Thoracic aorta (tissue), 2 donors: ENCODE data around the gene SLC9A3. TPM values are rescaled to one million over a fixed set of nuclear protein-coding genes. Genes with fewer than 3 reads are reported as not detected.
"Not testable (repeated sequence)": the region's sequence is repeated elsewhere in the genome, so short reads cannot be mapped to it uniquely, and the experiment has no call there.

Experiments used
- ATAC-seq: fragments of 150-250 bp; one replicate; pipeline ENCODE4 v1.8.0; 2017; ENCODE audit warnings: low read depth; ENCODE audit not compliant: insufficient number of reproducible peaks, low FRiP score
- DNase-seq: peaks from one replicate; pipeline ENCODE4 v3.0.0-alpha.2; 2020; ENCODE audit warnings: low spot score
- H3K27ac ChIP-seq, 2 donors: fragments of 200-600 bp; sonication (generic); 1 replicate in 1 of 2; 2 replicates in 1 of 2; pipeline ENCODE4 v1.5.1; 2016; ENCODE audit warnings: mild to moderate bottlenecking in 2 of 2, moderate library complexity in 2 of 2
- H3K27me3 ChIP-seq: fragments of 200-600 bp; sonication (generic); replicated peaks from 2 replicates; pipeline ENCODE4 v1.6.0; 2016; ENCODE audit warnings: mild to moderate bottlenecking; ENCODE audit not compliant: insufficient read depth
- H3K36me3 ChIP-seq: fragments of 200-600 bp; sonication (generic); one replicate; pipeline ENCODE4 v1.5.1; 2016
- H3K4me1 ChIP-seq, 2 donors: fragments of 200-600 bp; sonication (generic); 1 replicate in 1 of 2; 2 replicates in 1 of 2; pipeline versions ENCODE4 v1.5.1 to v1.6.0; 2016; ENCODE audit warnings: low read depth in 2 of 2, mild to moderate bottlenecking in 1 of 2; ENCODE audit not compliant: control insufficient read depth in 1 of 2
- H3K4me3 ChIP-seq: fragments of 200-600 bp; sonication (generic); 2 replicates; pipeline ENCODE4 v1.5.1; 2016; ENCODE audit warnings: mild to moderate bottlenecking
- H3K9me3 ChIP-seq: fragments of 200-600 bp; sonication (generic); 2 replicates; pipeline ENCODE4 v1.5.1; 2016
- total RNA-seq, 2 donors: library from RNA; depleted of rRNA; stranded (reverse); fragments of >200 nt; gene quantifications; one replicate each; pipeline versions ENCODE4 v1.1.0 to v1.2.3, GENCODE V29; 2016
- TF ChIP-seq, protein P1 (sequence below): fragments of 200-600 bp; sonication (generic); IDR thresholded peaks from one replicate; pipeline ENCODE4 v1.5.1; 2019; ENCODE audit warnings: antibody characterized with exemption

SLC9A3 gene
- total RNA-seq, 2 donors from 2014 or later, result 1.6 to 1.8 TPM

DNA sequence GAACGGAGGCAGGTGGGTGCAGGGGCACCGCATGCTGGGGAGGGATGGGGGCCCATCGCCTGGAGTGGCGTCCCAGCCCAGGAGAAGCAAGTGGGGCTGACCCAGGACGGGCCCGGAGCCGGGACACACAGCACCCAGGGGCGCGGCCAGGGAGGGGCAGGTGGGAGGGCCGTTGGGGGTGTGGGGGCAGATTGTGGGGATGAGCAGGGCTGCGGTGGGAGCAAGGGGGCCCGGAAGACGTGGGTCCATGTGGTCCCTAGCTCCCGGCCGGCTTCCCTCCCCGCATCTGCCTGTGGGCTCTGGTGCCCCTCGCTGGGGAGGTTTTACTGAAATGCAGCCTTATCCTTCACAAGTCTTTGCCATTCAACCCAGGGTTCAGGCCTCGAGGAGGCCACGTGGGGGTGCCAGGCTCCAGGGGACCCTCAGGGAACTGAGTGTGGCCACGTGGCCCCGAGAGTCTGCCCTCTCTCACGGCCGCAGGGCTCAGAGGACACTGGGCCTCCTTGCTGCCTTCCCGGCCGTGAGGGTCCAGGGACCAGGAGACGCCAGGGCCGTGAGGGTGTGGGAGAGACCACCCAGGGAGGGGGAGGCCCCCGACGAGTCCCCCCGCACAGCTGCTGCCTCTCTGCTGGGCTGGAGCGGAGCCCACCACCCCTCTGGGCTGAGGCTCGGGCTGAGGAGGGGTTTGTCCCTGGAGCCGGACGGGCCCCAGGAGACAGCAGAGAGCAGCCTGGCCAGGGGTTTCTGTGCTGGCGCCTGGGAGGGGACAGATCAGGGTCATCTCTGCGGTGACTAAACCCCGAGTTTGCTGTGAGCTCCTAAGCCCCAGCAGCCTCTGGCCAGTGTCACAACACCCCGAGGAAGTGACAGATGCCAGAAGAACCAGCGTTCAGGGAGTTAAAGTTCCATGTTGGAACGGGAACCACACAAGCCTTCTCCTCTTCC lies 35.2 kb downstream of the SLC9A3 start:
- Histone ChIP-seq H3K9me3 (no peaks in the 10 kb centered on the region), H3K36me3 (no peaks in the 10 kb centered on the region), H3K27ac (no peak overlapping the region), H3K4me3 (no peak overlapping the region), H3K27me3 (no peaks in the 10 kb centered on the region), H3K4me1 (no peaks in the 10 kb centered on the region)
- TF ChIP-seq, protein P1, sequence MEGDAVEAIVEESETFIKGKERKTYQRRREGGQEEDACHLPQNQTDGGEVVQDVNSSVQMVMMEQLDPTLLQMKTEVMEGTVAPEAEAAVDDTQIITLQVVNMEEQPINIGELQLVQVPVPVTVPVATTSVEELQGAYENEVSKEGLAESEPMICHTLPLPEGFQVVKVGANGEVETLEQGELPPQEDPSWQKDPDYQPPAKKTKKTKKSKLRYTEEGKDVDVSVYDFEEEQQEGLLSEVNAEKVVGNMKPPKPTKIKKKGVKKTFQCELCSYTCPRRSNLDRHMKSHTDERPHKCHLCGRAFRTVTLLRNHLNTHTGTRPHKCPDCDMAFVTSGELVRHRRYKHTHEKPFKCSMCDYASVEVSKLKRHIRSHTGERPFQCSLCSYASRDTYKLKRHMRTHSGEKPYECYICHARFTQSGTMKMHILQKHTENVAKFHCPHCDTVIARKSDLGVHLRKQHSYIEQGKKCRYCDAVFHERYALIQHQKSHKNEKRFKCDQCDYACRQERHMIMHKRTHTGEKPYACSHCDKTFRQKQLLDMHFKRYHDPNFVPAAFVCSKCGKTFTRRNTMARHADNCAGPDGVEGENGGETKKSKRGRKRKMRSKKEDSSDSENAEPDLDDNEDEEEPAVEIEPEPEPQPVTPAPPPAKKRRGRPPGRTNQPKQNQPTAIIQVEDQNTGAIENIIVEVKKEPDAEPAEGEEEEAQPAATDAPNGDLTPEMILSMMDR, result no peak
- no peak for DNase-seq
- ATAC-seq, result no peak

DNA sequence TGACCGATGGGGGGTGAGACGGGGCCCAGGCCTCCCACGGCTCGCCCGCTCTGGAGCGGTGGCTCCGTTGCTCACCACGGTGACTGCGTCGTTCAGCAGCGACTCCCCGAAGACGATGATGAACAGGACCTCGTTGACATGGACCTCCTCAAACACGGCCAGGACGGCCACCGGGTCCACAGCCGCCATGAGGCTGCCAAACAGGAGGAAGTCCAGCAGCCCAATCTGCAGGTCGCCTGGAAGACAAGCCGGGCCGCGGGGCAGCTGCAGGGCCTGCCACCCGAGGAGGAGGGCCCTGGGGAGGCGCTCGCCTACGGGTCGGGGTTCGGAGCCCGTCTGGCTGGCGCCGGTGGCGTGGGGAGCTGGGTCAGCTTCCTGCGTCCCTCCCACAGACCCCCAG lies 36.0 kb downstream of the SLC9A3 start:
- Histone ChIP-seq H3K27ac (no peak overlapping the region), H3K9me3 (no peaks in the 10 kb centered on the region), H3K27me3 (no peaks in the 10 kb centered on the region)

DNA sequence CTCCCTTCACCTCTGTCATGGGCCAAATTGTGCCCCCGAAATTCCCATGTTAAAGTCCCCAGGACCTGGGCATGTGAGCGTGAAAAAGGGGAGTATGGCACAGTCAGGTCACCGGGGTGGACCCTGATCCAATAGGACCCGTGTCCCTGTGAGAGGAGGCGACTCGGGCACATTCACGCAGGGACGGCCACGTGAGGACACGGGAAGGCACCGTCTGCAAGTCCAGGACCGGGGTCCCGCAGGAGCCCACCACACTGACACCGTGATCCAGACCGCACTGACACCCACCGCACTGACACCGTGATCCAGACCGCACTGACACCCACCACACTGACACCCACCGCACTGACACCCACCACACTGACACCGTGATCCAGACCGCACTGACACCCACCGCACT lies 37.7 kb downstream of the SLC9A3 start:
- not testable (repeated sequence) for H3K36me3 ChIP-seq, ATAC-seq, H3K9me3 ChIP-seq, DNase-seq, H3K27ac ChIP-seq, H3K4me1 ChIP-seq, H3K27me3 ChIP-seq, H3K4me3 ChIP-seq

More for the DNA sequence above, 36.0 kb downstream of the SLC9A3 start:
- Histone ChIP-seq H3K4me1 (no peaks in the 10 kb centered on the region), H3K4me3 (no peak overlapping the region), H3K36me3 (no peaks in the 10 kb centered on the region)
- TF ChIP-seq, protein P1, result no peak
- ATAC-seq (no peak), DNase-seq (no peak)

DNA sequence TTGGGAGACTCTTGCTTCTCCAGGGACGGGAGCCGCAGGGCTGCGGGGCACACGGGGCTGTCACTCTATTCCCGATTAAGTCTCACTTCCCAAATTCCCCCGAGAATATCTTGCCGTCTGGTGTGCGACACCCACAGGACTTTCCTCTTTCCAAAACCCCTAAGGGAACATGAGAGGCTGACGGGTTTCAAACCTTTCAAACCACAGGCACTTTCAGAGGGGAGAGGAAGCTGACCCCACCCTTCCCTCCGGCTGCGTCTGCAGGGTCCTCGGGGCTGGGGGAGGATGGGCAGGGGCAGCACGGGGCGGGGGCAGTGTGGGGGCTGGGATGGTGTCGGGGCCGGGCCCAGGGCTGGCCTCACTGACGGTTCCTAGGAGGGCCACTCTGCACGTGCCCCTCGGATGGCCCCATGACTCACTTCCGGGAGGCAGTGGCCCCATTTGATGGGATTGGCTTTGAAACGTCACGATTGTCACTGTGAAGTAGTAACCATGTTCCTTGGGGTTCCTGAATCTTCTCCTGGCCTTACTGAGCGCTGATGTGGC lies 38.2 kb downstream of the SLC9A3 start:
- ATAC-seq (no peak), DNase-seq (no peak)
- no peak overlapping the region for H3K27ac ChIP-seq
- no peaks in the 10 kb centered on the region for H3K27me3 ChIP-seq
- H3K36me3 ChIP-seq, result no peaks in the 10 kb centered on the region
- H3K4me1 ChIP-seq, result no peaks in the 10 kb centered on the region
- no peak overlapping the region for H3K4me3 ChIP-seq
- no peaks in the 10 kb centered on the region for H3K9me3 ChIP-seq
- TF ChIP-seq, protein P1, result no peak

DNA sequence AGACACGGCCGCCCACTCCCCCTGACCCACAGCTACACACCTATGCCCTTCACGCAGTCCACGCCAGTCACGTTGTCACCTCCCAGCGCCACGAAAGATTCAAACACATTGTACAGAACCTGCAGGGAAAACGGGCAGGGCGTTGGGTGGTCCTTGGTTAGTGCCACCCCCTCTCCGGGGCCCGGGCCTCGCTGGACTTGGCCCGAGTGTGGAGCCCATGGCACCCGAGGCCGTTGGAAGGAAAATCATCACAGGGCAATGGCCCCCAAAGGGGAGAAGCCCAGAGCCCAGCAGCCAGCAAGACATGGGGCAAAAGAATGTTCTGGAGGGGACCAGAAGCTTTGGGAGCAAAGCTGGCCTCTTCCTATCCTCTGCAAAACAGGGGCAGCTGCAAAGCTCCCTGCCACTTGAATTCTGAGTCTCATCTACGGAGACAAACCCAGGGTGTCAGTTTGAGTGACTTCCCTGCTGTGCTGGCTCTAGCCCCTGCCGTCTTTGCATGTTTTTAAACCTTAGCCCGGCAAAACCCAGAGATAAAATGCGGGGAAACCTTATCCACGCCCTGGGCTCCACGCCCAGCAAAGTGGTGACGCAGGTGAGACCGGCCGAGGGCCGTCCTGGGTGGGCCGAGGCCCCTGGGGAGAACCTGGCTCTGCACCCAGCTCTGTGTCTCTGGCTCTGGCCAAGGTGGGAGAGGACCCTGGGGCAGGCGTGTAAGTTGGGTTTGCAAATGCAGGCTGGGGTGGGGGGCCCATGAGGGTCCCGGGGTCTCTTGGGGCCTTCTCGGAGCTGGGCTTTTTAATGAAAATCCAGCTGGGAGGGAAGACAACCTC lies 38.9 kb downstream of the SLC9A3 start:
- no peaks in the 10 kb centered on the region for H3K4me1 ChIP-seq
- H3K27ac ChIP-seq, result no peak overlapping the region
- H3K27me3 ChIP-seq, result no peaks in the 10 kb centered on the region
- DNase-seq, result no peak
- no peaks in the 10 kb centered on the region for H3K9me3 ChIP-seq
- TF ChIP-seq, protein P1, result no peak
- no peaks in the 10 kb centered on the region for H3K36me3 ChIP-seq
- ATAC-seq, result no peak
- H3K4me3 ChIP-seq, result no peak overlapping the region
